Lower lobe of right lung (tissue), 2 donors: ENCODE measurements around the gene GALNT2. TPM values are rescaled to one million over a fixed set of nuclear protein-coding genes. Genes with fewer than 3 reads are reported as not detected.

ENCODE experiments used
- ATAC-seq, 2 donors: fragments of 200-7000 bp; cut with Tn5 transposase; one replicate each; pipeline ENCODE4 v1.9.1; 2020 to 2022; ENCODE audit warnings: mild to moderate bottlenecking in 2 of 2, moderate library complexity in 2 of 2
- DNase-seq: peaks from one replicate; pipeline ENCODE4 v3.0.0-alpha.2; 2020
- H3K27ac ChIP-seq: fragments of 200-600 bp; one replicate; pipeline ENCODE4 v1.8.0; 2022
- H3K27me3 ChIP-seq: fragments of 200-600 bp; one replicate; pipeline ENCODE4 v1.8.0; 2022; ENCODE audit warnings: low read depth
- H3K36me3 ChIP-seq: fragments of 200-600 bp; one replicate; pipeline ENCODE4 v1.8.0; 2022; ENCODE audit warnings: mild to moderate bottlenecking
- H3K4me1 ChIP-seq: fragments of 200-600 bp; one replicate; pipeline ENCODE4 v1.8.0; 2022
- H3K4me3 ChIP-seq: fragments of 200-600 bp; one replicate; pipeline ENCODE4 v1.8.0; 2022; ENCODE audit warnings: mild to moderate bottlenecking
- H3K9me3 ChIP-seq: fragments of 200-600 bp; one replicate; pipeline ENCODE4 v1.8.0; 2022
- intact Hi-C: fragments of 100-400 bp; cut with DNase I; formaldehyde crosslinking; loops from one replicate; pipeline ENCODE4 v1.11.0; 2022
- total RNA-seq: library from RNA; stranded (reverse); fragmentation: NEBNext Ultra II Directional; extraction: Animal tissue kit (Norgen Biotek cat#: 25700); gene quantifications from one replicate; pipeline ENCODE4 v1.2.1, GENCODE V29; 2021
- TF ChIP-seq, protein P1 (sequence below): fragments of 200-600 bp; IDR thresholded peaks from one replicate; pipeline ENCODE4 v1.8.0; 2022; ENCODE audit warnings: antibody characterized with exemption, mild to moderate bottlenecking
- donor health status: DM: no; HTN: yes; CAD: no; lungs with severe emphysema.

Gene GALNT2
- total RNA-seq, 1 donor from 2014 or later, result 48.0 TPM

- intact Hi-C loops, result no loop called here
Observed at GRCh38 chr1:230309646-230310177, 242.7 kb downstream of the GALNT2 start.

DNA sequence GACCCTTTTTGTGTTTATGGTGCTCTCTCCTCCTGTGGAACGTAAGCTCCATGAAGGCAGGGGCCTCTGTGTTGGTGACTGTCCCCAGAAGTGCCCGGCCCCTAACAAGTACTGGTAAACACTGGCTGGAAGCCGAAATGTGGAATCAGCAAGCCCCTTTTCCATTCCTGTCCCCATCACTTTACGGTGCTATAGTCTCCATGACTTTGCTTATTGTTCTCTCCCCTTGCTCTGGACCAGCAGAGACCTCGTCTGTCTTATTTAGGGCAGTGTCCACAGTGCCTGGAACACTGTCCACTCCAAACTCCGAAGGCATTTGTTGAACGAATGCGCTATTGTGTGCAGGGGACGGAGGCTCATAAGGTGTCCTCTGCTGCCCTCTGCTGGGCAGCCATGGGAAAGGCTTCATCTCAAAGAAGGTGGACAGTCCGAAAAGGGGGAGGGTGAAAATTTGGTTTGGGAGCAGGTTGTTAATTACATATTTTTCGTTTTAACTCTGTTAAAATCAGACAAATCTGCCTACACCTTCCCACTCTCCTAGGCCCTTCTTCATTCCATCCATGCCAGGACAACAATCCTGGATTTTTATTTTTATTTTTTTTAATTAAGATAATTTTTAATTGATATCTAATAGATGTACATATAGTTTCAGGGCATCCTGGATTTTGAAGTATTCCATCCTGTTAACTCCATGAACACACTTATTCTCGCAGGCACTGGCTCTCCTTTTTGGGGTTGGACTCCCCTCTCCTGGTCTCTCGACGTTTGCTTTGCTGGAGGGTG is 243.5 kb downstream of the GALNT2 start:
- Histone ChIP-seq H3K36me3 (no peaks in the 10 kb centered on the region), H3K27me3 (peaks cover 12% of the 10 kb centered on the region), H3K9me3 (no peaks in the 10 kb centered on the region), H3K4me3 (no peak overlapping the region), H3K27ac (no peak overlapping the region), H3K4me1 (no peaks in the 10 kb centered on the region)
- peak; percentile 83 for DNase-seq
- intact Hi-C loops, result no loop called here
- TF ChIP-seq, protein P1, sequence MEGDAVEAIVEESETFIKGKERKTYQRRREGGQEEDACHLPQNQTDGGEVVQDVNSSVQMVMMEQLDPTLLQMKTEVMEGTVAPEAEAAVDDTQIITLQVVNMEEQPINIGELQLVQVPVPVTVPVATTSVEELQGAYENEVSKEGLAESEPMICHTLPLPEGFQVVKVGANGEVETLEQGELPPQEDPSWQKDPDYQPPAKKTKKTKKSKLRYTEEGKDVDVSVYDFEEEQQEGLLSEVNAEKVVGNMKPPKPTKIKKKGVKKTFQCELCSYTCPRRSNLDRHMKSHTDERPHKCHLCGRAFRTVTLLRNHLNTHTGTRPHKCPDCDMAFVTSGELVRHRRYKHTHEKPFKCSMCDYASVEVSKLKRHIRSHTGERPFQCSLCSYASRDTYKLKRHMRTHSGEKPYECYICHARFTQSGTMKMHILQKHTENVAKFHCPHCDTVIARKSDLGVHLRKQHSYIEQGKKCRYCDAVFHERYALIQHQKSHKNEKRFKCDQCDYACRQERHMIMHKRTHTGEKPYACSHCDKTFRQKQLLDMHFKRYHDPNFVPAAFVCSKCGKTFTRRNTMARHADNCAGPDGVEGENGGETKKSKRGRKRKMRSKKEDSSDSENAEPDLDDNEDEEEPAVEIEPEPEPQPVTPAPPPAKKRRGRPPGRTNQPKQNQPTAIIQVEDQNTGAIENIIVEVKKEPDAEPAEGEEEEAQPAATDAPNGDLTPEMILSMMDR, result peak; percentile 94
- ATAC-seq, result peak; percentile 91 to 93

More at GRCh38 chr1:230309646-230310177, 242.7 kb downstream of the GALNT2 start:
- no peaks in the 10 kb centered on the region for H3K36me3 ChIP-seq
- H3K9me3 ChIP-seq, result no peaks in the 10 kb centered on the region
- H3K4me3 ChIP-seq, result no peak overlapping the region
- no peaks in the 10 kb centered on the region for H3K4me1 ChIP-seq
- H3K27me3 ChIP-seq, result peaks cover 12% of the 10 kb centered on the region
- TF ChIP-seq, protein P1, result no peak
- ATAC-seq (no peak), DNase-seq (no peak)
- H3K27ac ChIP-seq, result no peak overlapping the region

DNA sequence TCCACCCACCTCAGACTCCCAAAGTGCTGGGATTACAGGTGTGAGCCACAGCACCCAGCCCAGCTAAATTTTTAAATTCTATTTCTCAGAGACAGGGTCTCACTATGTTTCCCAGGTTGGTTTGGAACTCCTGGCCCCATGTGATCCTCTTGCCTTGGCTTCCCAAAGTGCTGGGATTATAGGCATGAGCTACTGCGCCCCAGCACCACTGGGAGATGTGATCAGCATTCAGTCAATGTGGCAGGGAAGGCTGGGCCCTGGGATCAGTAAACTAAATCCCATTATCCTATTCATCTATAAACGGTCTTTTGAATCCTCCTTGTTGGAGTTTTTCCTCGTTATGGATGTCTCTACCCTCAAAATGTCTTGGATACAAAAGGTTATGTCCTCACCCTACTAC is 245.6 kb downstream of the GALNT2 start:
- peaks cover 12% of the 10 kb centered on the region for H3K27me3 ChIP-seq
- no peak for ATAC-seq
- H3K9me3 ChIP-seq, result no peaks in the 10 kb centered on the region
- no peak overlapping the region for H3K27ac ChIP-seq
- no peaks in the 10 kb centered on the region for H3K4me1 ChIP-seq
- DNase-seq, result no peak
- no peak overlapping the region for H3K4me3 ChIP-seq
- TF ChIP-seq, protein P1, result no peak
- no peaks in the 10 kb centered on the region for H3K36me3 ChIP-seq
- intact Hi-C loops, result no loop called here

- Histone ChIP-seq H3K27me3 (peaks cover 12% of the 10 kb centered on the region), H3K4me1 (no peaks in the 10 kb centered on the region), H3K9me3 (no peaks in the 10 kb centered on the region), H3K27ac (no peak overlapping the region), H3K36me3 (no peaks in the 10 kb centered on the region), H3K4me3 (no peak overlapping the region)
- intact Hi-C loops, result no loop called here
- ATAC-seq (no peak), DNase-seq (no peak)
- TF ChIP-seq, protein P1, result no peak
Observed at GRCh38 chr1:230313453-230314141, 246.6 kb downstream of the GALNT2 start.

GRCh38 chr1:230314142-230314470 is 247.1 kb downstream of the GALNT2 start:
- DNase-seq (no peak), ATAC-seq (no peak)
- Histone ChIP-seq H3K4me1 (no peaks in the 10 kb centered on the region), H3K27me3 (peaks cover 12% of the 10 kb centered on the region), H3K4me3 (no peak overlapping the region), H3K27ac (no peak overlapping the region), H3K36me3 (no peaks in the 10 kb centered on the region), H3K9me3 (no peaks in the 10 kb centered on the region)
- intact Hi-C loops, result no loop called here
- TF ChIP-seq, protein P1, result no peak
